ENCODE measurements around the gene NEK11. TPM values are rescaled to one million over a fixed set of nuclear protein-coding genes. Genes with fewer than 3 reads are reported as not detected.

The NEK11 gene, protein sequence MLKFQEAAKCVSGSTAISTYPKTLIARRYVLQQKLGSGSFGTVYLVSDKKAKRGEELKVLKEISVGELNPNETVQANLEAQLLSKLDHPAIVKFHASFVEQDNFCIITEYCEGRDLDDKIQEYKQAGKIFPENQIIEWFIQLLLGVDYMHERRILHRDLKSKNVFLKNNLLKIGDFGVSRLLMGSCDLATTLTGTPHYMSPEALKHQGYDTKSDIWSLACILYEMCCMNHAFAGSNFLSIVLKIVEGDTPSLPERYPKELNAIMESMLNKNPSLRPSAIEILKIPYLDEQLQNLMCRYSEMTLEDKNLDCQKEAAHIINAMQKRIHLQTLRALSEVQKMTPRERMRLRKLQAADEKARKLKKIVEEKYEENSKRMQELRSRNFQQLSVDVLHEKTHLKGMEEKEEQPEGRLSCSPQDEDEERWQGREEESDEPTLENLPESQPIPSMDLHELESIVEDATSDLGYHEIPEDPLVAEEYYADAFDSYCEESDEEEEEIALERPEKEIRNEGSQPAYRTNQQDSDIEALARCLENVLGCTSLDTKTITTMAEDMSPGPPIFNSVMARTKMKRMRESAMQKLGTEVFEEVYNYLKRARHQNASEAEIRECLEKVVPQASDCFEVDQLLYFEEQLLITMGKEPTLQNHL
- total RNA-seq, result 9.3 and 13.0 TPM in 2 replicates

DNA sequence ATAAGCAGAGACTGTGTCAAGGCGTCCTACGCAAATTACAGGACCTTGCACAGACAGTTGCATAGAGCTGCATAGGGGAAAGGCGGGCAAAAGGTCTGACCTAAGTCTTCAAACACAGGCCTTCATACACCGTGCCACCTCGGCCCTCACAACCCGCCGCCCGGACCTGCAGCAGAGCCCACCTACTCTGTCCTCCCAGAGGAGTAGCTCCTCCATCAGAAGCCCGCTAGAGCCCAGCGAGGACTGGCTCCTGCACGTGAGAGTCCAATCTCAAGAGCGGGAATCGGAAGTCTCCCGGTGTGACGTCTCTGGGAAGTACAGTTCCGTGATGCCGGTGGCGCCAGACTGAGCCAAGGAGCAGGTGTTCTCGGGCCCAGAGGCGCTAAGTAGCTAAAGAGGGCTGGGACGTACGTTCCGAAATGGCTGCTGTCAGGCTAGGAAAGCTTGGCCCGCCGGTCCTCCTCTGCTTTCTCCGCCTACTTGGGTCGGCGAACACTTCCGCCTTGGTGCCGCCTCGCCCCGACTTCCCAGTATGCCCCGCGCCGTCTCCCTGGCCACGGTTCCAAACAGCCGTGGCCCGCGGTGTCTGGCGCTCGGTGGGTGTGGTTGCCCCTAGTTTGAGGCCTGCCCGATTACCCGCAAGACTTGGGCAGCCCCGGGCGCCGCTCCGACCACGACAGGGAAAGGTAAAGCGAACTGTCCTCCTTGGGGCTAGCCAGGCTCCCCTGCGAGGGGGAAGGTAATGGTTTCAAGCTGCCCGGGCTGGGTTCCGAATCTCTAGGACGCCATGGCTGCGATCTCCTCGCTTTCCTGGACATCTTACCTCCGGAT lies at the start of gene NEK11, which contains the start of gene ASTE1:
Gene NEK11, plus strand, starts transcription at position 557 of the 831 bp plus-strand sequence. CDS start 2,832 bp downstream, outside the sequence.
Gene ASTE1, minus strand, starts transcription at position 505 of the 831 bp plus-strand sequence. CDS start 1,519 bp downstream, outside the sequence.

DNA sequence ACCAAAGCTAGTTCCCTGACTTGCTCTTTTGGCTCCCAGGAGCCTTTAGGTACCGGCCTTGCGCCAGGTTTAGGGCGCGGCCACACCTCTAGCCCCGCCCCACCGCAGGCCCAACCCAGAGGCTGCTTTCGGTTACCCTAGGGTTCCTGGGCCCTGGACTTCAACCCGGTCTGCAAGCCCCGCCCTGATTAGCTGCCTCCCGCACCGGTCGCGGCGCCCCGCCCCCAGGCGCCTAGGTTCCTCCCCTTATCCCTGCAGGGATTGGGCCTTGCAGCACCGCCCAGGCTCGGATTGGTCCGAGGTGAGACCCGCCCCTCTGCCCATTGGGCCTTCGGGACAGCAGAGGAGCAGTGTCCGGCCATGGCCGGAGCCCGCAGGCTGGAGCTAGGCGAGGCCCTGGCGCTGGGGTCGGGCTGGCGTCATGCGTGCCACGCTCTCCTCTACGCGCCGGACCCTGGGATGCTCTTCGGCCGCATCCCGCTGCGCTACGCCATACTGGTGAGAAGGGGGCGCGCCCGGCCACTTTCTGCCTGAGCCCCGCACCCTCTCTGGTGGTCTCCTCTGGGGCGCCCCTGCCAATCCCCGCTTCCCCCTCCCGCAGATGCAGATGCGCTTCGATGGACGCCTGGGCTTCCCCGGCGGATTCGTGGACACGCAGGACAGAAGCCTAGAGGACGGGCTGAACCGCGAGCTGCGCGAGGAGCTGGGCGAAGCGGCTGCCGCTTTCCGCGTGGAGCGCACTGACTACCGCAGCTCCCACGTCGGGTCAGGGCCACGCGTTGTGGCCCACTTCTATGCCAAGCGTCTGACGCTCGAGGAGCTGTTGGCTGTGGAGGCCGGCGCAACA lies 355.0 kb downstream of the NEK11 start, which contains the start of gene NUDT16:
Gene NUDT16, plus strand, starts transcription at position 330 of the 847 bp plus-strand sequence. Its CDS starts 31 bp downstream, at position 361.

Small RNA genes within 50 kb of the gene (small RNA-seq; reads per million reads assigned to genes)
- not detected for gene RNU6-726P

Other genes starting within 250 kb of the NEK11 start
- 74.9 and 80.1 TPM in 2 replicates for gene ATP2C1, start 132.8 kb upstream of the NEK11 start, total RNA-seq
- 6.9 and 11.8 TPM in 2 replicates for gene ASTE1, start 52 bp upstream of the NEK11 start, total RNA-seq

Data from placental epithelial cell (primary cell).